ENCODE results near the gene IL10RB. TPM values are rescaled to one million over a fixed set of nuclear protein-coding genes. Genes with fewer than 3 reads are reported as not detected.
"Not testable (repeated sequence)": the region's sequence is repeated elsewhere in the genome, so short reads cannot be mapped to it uniquely, and the experiment has no call there.

Gene IL10RB
- total RNA-seq, 2 donors from 2014 or later = 36.4 to 44.0 TPM

GRCh38 chr21:33245289-33245918, 20.8 kb upstream of the IL10RB start:
- H3K4me3 Mint-ChIP-seq = peak overlapping the region in 1 of 2 donors; percentile 85
- H3K27me3 Mint-ChIP-seq (ENCODE audit: low read depth) = no peaks in the 10 kb centered on the region
- ATAC-seq (replicated peaks in 1 of 2) = no peak
- H3K4me1 Mint-ChIP-seq (ENCODE audit: low read depth) = peaks cover 84% of the 10 kb centered on the region
- peaks cover 31 to 56% of the 10 kb centered on the region in 2 donors for H3K36me3 Mint-ChIP-seq (ENCODE audit: insufficient read depth in 2 of 2)
- DNase-seq = no peak
- peak overlapping the region; percentile 67 for H3K27ac Mint-ChIP-seq
- no peaks in the 10 kb centered on the region for H3K9me3 Mint-ChIP-seq

GRCh38 chr21:33246506-33246905, 19.7 kb upstream of the IL10RB start:
- Mint-ChIP-seq H3K36me3 (ENCODE audit: insufficient read depth in 2 of 2) (peaks cover 38 to 66% of the 10 kb centered on the region in 2 donors), H3K9me3 (no peaks in the 10 kb centered on the region), H3K4me3 (peak overlapping the region; percentile 8 to 31), H3K4me1 (ENCODE audit: low read depth) (peaks cover 73% of the 10 kb centered on the region), H3K27ac (no peak overlapping the region), H3K27me3 (ENCODE audit: low read depth) (no peaks in the 10 kb centered on the region)
- DNase-seq (no peak), ATAC-seq (replicated peaks in 1 of 2) (no peak)

GRCh38 chr21:33246963-33247362, 19.2 kb upstream of the IL10RB start:
- ATAC-seq (replicated peaks in 1 of 2) = no peak
- H3K27ac Mint-ChIP-seq = peak overlapping the region; percentile 15
- peak overlapping the region; percentile 8 to 31 for H3K4me3 Mint-ChIP-seq
- H3K36me3 Mint-ChIP-seq (ENCODE audit: insufficient read depth in 2 of 2) = peaks cover 38 to 64% of the 10 kb centered on the region in 2 donors
- no peaks in the 10 kb centered on the region for H3K27me3 Mint-ChIP-seq (ENCODE audit: low read depth)
- no peak for DNase-seq
- H3K4me1 Mint-ChIP-seq (ENCODE audit: low read depth) = peaks cover 69% of the 10 kb centered on the region
- H3K9me3 Mint-ChIP-seq = no peaks in the 10 kb centered on the region

- Mint-ChIP-seq H3K9me3 (no peaks in the 10 kb centered on the region), H3K36me3 (ENCODE audit: insufficient read depth in 2 of 2) (peaks cover 38 to 61% of the 10 kb centered on the region in 2 donors), H3K4me1 (ENCODE audit: low read depth) (peaks cover 70% of the 10 kb centered on the region), H3K4me3 (peak overlapping the region; percentile 8 to 33), H3K27me3 (ENCODE audit: low read depth) (no peaks in the 10 kb centered on the region), H3K27ac (peak overlapping the region; percentile 64)
- DNase-seq (no peak), ATAC-seq (replicated peaks in 1 of 2) (no peak)
Measured at GRCh38 chr21:33247599-33247998, 18.6 kb upstream of the IL10RB start.

- peaks cover 35 to 60% of the 10 kb centered on the region in 2 donors for H3K36me3 Mint-ChIP-seq (ENCODE audit: insufficient read depth in 2 of 2)
- no peak overlapping the region for H3K4me3 Mint-ChIP-seq
- H3K9me3 Mint-ChIP-seq = no peaks in the 10 kb centered on the region
- H3K4me1 Mint-ChIP-seq (ENCODE audit: low read depth) = peaks cover 61% of the 10 kb centered on the region
- ATAC-seq (replicated peaks in 1 of 2) (no peak), DNase-seq (no peak)
- H3K27me3 Mint-ChIP-seq (ENCODE audit: low read depth) = no peaks in the 10 kb centered on the region
- no peak overlapping the region for H3K27ac Mint-ChIP-seq
Measured at GRCh38 chr21:33249331-33250002, 16.7 kb upstream of the IL10RB start.

- Mint-ChIP-seq H3K27me3 (ENCODE audit: low read depth) (no peaks in the 10 kb centered on the region), H3K36me3 (ENCODE audit: insufficient read depth in 2 of 2) (peaks cover 29 to 51% of the 10 kb centered on the region in 2 donors), H3K27ac (peak overlapping the region; percentile 2), H3K9me3 (no peaks in the 10 kb centered on the region), H3K4me3 (no peak overlapping the region), H3K4me1 (ENCODE audit: low read depth) (peaks cover 62% of the 10 kb centered on the region)
- no peak for ATAC-seq (replicated peaks in 1 of 2)
- no peak for DNase-seq
Measured at GRCh38 chr21:33251119-33251518, 15.0 kb upstream of the IL10RB start.

- not testable (repeated sequence) for H3K27ac Mint-ChIP-seq; DNase-seq; H3K4me3 Mint-ChIP-seq; H3K27me3 Mint-ChIP-seq (ENCODE audit: low read depth); ATAC-seq (replicated peaks in 1 of 2); H3K9me3 Mint-ChIP-seq
- peaks cover 57% of the 10 kb centered on the region for H3K4me1 Mint-ChIP-seq (ENCODE audit: low read depth)
- H3K36me3 Mint-ChIP-seq (ENCODE audit: insufficient read depth in 2 of 2) = peaks cover 31 to 48% of the 10 kb centered on the region in 2 donors
Measured at GRCh38 chr21:33253382-33253781, 12.8 kb upstream of the IL10RB start.

- peaks cover 0 to 8% of the 10 kb centered on the region in 2 donors for H3K9me3 Mint-ChIP-seq
- H3K27ac Mint-ChIP-seq = no peak overlapping the region
- H3K4me3 Mint-ChIP-seq = no peak overlapping the region
- H3K36me3 Mint-ChIP-seq (ENCODE audit: insufficient read depth in 2 of 2) = peaks cover 25 to 42% of the 10 kb centered on the region in 2 donors
- no peaks in the 10 kb centered on the region for H3K27me3 Mint-ChIP-seq (ENCODE audit: low read depth)
- DNase-seq (no peak), ATAC-seq (replicated peaks in 1 of 2) (no peak)
- H3K4me1 Mint-ChIP-seq (ENCODE audit: low read depth) = peaks cover 61% of the 10 kb centered on the region
Measured at GRCh38 chr21:33254766-33255165, 11.4 kb upstream of the IL10RB start.

GRCh38 chr21:33255404-33255803, 10.8 kb upstream of the IL10RB start:
- H3K4me1 Mint-ChIP-seq (ENCODE audit: low read depth) = peaks cover 67% of the 10 kb centered on the region

GRCh38 chr21:33256019-33256418, 10.1 kb upstream of the IL10RB start:
- Mint-ChIP-seq H3K27me3 (ENCODE audit: low read depth) (no peaks in the 10 kb centered on the region), H3K9me3 (peaks cover 0 to 8% of the 10 kb centered on the region in 2 donors), H3K4me1 (ENCODE audit: low read depth) (peaks cover 69% of the 10 kb centered on the region), H3K4me3 (peak overlapping the region; percentile 13 to 29), H3K27ac (peak overlapping the region; percentile 34), H3K36me3 (ENCODE audit: insufficient read depth in 2 of 2) (peaks cover 20 to 33% of the 10 kb centered on the region in 2 donors)
- ATAC-seq (replicated peaks in 1 of 2) (peak; percentile 78 to 82), DNase-seq (no peak)

More at GRCh38 chr21:33255404-33255803, 10.8 kb upstream of the IL10RB start:
- DNase-seq (no peak), ATAC-seq (replicated peaks in 1 of 2) (peak; percentile 57 to 69)
- peaks cover 24 to 39% of the 10 kb centered on the region in 2 donors for H3K36me3 Mint-ChIP-seq (ENCODE audit: insufficient read depth in 2 of 2)
- no peak overlapping the region for H3K4me3 Mint-ChIP-seq
- H3K27ac Mint-ChIP-seq = peak overlapping the region; percentile 29
- peaks cover 0 to 8% of the 10 kb centered on the region in 2 donors for H3K9me3 Mint-ChIP-seq
- H3K27me3 Mint-ChIP-seq (ENCODE audit: low read depth) = no peaks in the 10 kb centered on the region

- no peak for ATAC-seq (replicated peaks in 1 of 2)
- Mint-ChIP-seq H3K27me3 (ENCODE audit: low read depth) (no peaks in the 10 kb centered on the region), H3K9me3 (peaks cover 0 to 8% of the 10 kb centered on the region in 2 donors), H3K4me3 (no peak overlapping the region), H3K36me3 (ENCODE audit: insufficient read depth in 2 of 2) (peaks cover 17 to 30% of the 10 kb centered on the region in 2 donors), H3K27ac (no peak overlapping the region), H3K4me1 (ENCODE audit: low read depth) (peaks cover 73% of the 10 kb centered on the region)
- no peak for DNase-seq
Measured at GRCh38 chr21:33257094-33257803, 8.9 kb upstream of the IL10RB start.

GRCh38 chr21:33258475-33258874, 7.7 kb upstream of the IL10RB start:
- Mint-ChIP-seq H3K9me3 (peaks cover 0 to 8% of the 10 kb centered on the region in 2 donors), H3K36me3 (ENCODE audit: insufficient read depth in 2 of 2) (peaks cover 13 to 26% of the 10 kb centered on the region in 2 donors), H3K4me1 (ENCODE audit: low read depth) (peaks cover 62% of the 10 kb centered on the region), H3K4me3 (no peak overlapping the region), H3K27me3 (ENCODE audit: low read depth) (no peaks in the 10 kb centered on the region), H3K27ac (no peak overlapping the region)
- ATAC-seq (replicated peaks in 1 of 2) = no peak
- DNase-seq = no peak

- H3K9me3 Mint-ChIP-seq = peaks cover 0 to 8% of the 10 kb centered on the region in 2 donors
- H3K36me3 Mint-ChIP-seq (ENCODE audit: insufficient read depth in 2 of 2) = peaks cover 13 to 30% of the 10 kb centered on the region in 2 donors
- no peak overlapping the region for H3K27ac Mint-ChIP-seq
- peak overlapping the region in 1 of 2 donors; percentile 41 for H3K4me3 Mint-ChIP-seq
- ATAC-seq (replicated peaks in 1 of 2) (peak; percentile 71 to 73), DNase-seq (no peak)
- H3K4me1 Mint-ChIP-seq (ENCODE audit: low read depth) = peaks cover 62% of the 10 kb centered on the region
- H3K27me3 Mint-ChIP-seq (ENCODE audit: low read depth) = no peaks in the 10 kb centered on the region
Measured at GRCh38 chr21:33259428-33259827, 6.7 kb upstream of the IL10RB start.

Data from activated T-cell treated with anti-CD3 and anti-CD28 coated beads, Interleukin-2, amount 50 U/mL, for 72 hours (primary cell).